ENCODE data around the gene DIAPH3. TPM values are rescaled to one million over a fixed set of nuclear protein-coding genes. Genes with fewer than 3 reads are reported as not detected.
"Not testable (repeated sequence)": the region's sequence is repeated elsewhere in the genome, so short reads cannot be mapped to it uniquely, and the experiment has no call there.

Gene DIAPH3
- total RNA-seq, 1 donor from 2014 or later, result 0.32 TPM

DNA sequence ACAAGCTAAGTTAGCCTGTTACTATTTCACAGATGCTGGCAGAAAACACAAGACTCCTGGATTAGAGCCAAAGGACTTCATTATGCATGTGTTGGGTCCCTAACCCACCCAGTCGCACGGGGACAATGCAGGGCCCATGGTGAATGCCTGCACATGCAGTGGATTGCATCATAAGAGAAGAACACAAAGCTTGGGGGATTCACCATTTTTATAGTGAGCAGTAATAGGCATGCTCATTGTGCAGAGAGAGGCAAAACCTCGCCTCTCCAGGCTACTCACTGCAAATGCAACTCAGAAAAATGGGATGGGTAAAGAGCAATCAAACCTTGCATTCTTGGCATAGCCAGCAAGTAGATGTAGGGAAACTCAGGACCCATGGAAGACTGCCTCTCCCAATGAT lies 115.8 kb downstream of the DIAPH3 start:
- DNase-seq (ENCODE audit: low spot score in 2 of 2), result no peak
- no peaks in the 10 kb centered on the region for H3K36me3 ChIP-seq
- no peak overlapping the region for H3K4me3 ChIP-seq
- intact Hi-C loops (cut with DNase I), result no loop called here
- H3K4me1 ChIP-seq, result no peaks in the 10 kb centered on the region
- no peak overlapping the region for H3K27ac ChIP-seq
- H3K27me3 ChIP-seq, result no peaks in the 10 kb centered on the region
- TF ChIP-seq, protein P1, sequence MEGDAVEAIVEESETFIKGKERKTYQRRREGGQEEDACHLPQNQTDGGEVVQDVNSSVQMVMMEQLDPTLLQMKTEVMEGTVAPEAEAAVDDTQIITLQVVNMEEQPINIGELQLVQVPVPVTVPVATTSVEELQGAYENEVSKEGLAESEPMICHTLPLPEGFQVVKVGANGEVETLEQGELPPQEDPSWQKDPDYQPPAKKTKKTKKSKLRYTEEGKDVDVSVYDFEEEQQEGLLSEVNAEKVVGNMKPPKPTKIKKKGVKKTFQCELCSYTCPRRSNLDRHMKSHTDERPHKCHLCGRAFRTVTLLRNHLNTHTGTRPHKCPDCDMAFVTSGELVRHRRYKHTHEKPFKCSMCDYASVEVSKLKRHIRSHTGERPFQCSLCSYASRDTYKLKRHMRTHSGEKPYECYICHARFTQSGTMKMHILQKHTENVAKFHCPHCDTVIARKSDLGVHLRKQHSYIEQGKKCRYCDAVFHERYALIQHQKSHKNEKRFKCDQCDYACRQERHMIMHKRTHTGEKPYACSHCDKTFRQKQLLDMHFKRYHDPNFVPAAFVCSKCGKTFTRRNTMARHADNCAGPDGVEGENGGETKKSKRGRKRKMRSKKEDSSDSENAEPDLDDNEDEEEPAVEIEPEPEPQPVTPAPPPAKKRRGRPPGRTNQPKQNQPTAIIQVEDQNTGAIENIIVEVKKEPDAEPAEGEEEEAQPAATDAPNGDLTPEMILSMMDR (IDR thresholded peaks at IDR 0.05), result no peak
- no peaks in the 10 kb centered on the region for H3K9me3 ChIP-seq

DNA sequence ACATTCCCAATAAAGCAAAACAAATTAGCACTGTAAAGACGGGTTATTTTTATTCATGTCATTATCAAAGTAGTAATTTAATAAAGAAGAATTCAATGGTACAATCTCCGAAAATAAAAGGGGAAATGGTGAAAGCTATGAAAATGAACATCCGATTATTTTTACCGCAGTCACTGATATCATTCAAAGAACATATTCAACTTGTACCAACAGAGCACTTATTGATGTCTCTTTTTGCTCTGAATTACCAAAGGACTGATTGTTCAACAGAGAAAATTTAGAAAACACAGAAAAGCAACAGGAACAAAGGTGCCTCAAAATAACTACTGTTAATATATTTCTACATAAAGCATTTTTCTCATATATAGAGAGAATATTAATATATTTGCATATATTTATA lies 119.4 kb downstream of the DIAPH3 start:
- TF ChIP-seq, protein P1 (IDR thresholded peaks at IDR 0.05), result no peak
- H3K9me3 ChIP-seq, result no peaks in the 10 kb centered on the region
- H3K27me3 ChIP-seq, result no peaks in the 10 kb centered on the region
- no peaks in the 10 kb centered on the region for H3K4me1 ChIP-seq
- no peak overlapping the region for H3K4me3 ChIP-seq
- no peak for DNase-seq (ENCODE audit: low spot score in 2 of 2)
- no peaks in the 10 kb centered on the region for H3K36me3 ChIP-seq
- intact Hi-C loops (cut with DNase I), result no loop called here
- no peak overlapping the region for H3K27ac ChIP-seq

GRCh38 chr13:60043262-60043661 lies 120.5 kb downstream of the DIAPH3 start:
- H3K36me3 ChIP-seq, result no peaks in the 10 kb centered on the region
- DNase-seq (ENCODE audit: low spot score in 2 of 2), result no peak
- TF ChIP-seq, protein P1 (IDR thresholded peaks at IDR 0.05), result no peak
- H3K27me3 ChIP-seq, result no peaks in the 10 kb centered on the region
- no peak overlapping the region for H3K4me3 ChIP-seq
- intact Hi-C loops (cut with DNase I), result no loop called here
- H3K9me3 ChIP-seq, result no peaks in the 10 kb centered on the region
- no peak overlapping the region for H3K27ac ChIP-seq
- no peaks in the 10 kb centered on the region for H3K4me1 ChIP-seq

DNA sequence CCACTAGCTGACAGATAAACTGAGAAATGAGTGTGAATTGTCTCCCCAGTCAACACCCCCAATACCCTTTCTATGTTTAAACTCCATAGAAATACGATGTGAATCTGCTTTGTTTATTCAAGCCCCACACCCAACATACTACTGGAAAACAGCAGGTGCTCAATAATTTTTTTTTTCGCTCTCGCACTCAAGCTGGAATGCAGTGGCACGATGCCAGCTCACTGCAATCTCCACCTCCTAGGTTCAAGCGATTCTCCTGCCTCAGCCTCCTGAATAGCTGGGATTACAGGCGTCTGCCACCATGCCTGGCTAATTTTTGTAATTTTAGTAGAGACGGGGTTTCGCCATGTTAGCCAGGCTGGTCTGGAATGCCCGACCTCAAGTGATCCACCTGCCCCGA lies 123.1 kb downstream of the DIAPH3 start:
- H3K27me3 ChIP-seq; DNase-seq (ENCODE audit: low spot score in 2 of 2); intact Hi-C loops (cut with DNase I); H3K27ac ChIP-seq; H3K36me3 ChIP-seq; H3K4me1 ChIP-seq; H3K9me3 ChIP-seq; H3K4me3 ChIP-seq: not testable (repeated sequence)

- no peak overlapping the region for H3K27ac ChIP-seq
- no peaks in the 10 kb centered on the region for H3K4me1 ChIP-seq
- TF ChIP-seq, protein P1 (IDR thresholded peaks at IDR 0.05), result no peak
- no peaks in the 10 kb centered on the region for H3K9me3 ChIP-seq
- H3K36me3 ChIP-seq, result no peaks in the 10 kb centered on the region
- intact Hi-C loops (cut with DNase I), result no loop called here
- no peak for DNase-seq (ENCODE audit: low spot score in 2 of 2)
- no peak overlapping the region for H3K4me3 ChIP-seq
- H3K27me3 ChIP-seq, result no peaks in the 10 kb centered on the region
Observed at GRCh38 chr13:60035874-60036273, 127.9 kb downstream of the DIAPH3 start.

DNA sequence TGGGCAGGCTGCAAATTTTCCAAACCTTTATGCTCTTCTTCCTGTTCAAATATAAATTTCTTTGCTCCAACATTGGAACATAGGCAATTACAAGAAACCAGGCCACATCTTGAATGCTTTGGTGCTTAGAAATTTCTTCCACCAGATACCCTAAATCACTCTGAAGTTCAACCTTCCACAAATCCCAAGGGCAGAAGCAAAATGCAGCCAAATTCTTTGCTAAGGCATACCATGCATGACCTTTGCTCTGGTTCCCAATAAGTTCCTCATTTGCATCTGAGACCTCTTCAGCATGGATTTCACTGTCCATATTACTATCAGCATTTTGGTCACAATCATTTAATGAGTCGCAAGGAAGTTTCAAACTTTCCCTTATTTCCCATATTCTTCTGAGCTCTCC lies 130.9 kb downstream of the DIAPH3 start:
- intact Hi-C loops (cut with DNase I), result no loop called here
- no peaks in the 10 kb centered on the region for H3K36me3 ChIP-seq
- TF ChIP-seq, protein P1 (IDR thresholded peaks at IDR 0.05), result no peak

More for the DNA sequence above, 130.9 kb downstream of the DIAPH3 start:
- Histone ChIP-seq H3K4me1 (no peaks in the 10 kb centered on the region), H3K9me3 (no peaks in the 10 kb centered on the region), H3K4me3 (no peak overlapping the region), H3K27ac (no peak overlapping the region), H3K27me3 (no peaks in the 10 kb centered on the region)
- no peak for DNase-seq (ENCODE audit: low spot score in 2 of 2)
